ENCODE data around the gene MST1R.
A peak's percentile ranks its signal among the peaks of the same experiment; 100 is the strongest.
"Not testable (repeated sequence)": the region's sequence is repeated elsewhere in the genome, so short reads cannot be mapped to it uniquely, and the experiment has no call there.

MST1R gene

DNA sequence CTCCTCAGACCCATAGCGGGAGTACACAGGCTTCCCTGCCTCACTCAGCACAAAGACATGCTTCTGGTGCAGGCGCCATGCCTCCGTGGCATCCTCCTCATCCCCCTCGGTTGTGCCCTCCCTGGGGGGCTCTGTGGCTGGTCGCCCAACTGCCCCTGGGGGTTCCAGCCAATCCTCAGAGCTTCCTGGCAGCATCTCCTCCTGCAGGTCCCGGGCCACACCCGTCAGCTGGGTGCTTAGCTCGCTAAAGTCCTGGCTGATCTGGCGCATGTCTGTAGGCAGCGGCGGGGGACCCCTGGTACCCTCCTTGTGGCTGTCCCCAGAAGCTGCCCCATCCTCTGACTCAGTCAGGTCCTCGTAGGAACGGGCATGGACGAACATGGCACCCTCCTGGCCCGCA is 7.9 kb upstream of the MST1R start:
- DNase-seq (ENCODE audit: low spot score) = no peak

DNA sequence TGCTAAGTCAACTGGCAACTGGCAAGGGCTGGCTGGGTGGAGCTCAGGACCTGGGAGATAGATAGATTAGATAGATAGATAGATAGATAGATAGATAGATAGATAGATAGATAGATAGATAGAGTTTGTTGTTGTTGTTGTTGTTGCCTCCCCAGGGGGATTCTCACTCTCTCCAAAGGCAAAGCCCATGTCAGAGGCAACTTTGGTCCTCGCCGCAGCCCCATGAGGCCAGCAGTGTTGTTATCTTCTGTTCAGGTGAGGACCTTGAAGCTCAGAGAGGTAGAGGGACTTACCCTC is 7.4 kb upstream of the MST1R start:
- DNase-seq (ENCODE audit: low spot score) = no peak

DNA sequence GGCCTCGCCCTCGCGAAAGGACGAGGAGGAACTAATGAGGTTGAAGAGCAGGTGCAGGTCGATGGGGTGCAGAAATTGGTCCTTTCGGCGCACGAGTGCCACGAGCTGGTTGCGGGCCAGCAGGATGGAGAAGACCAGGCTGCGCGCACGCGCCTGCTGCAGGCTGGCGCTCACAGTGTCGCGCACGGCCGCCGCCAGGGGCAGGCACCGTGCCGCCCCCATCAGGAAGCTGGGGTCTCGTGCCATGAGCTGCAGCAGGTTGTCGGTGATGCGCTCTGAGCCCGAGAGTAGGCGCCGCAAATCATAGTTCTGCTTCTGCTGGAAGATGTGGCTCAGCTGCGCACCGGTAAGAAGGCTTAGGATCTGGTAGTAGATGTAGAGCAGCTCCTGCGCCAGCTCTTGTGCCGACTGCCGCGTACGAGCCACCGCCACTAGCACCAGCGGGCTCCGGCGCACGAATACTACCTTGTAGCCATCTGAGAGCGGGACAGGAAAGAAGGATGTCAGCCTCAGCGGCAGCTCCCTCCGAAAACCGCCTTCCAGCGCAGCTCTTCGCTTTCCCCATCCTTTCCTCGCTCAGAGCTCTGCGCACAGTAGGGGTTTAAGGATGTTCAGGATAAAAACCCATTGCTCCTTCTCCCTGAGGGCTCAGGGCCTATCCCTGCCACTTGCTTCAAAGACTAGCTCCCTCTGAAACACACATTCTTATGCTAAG is 6.9 kb upstream of the MST1R start:
- no peak for DNase-seq (ENCODE audit: low spot score)

DNA sequence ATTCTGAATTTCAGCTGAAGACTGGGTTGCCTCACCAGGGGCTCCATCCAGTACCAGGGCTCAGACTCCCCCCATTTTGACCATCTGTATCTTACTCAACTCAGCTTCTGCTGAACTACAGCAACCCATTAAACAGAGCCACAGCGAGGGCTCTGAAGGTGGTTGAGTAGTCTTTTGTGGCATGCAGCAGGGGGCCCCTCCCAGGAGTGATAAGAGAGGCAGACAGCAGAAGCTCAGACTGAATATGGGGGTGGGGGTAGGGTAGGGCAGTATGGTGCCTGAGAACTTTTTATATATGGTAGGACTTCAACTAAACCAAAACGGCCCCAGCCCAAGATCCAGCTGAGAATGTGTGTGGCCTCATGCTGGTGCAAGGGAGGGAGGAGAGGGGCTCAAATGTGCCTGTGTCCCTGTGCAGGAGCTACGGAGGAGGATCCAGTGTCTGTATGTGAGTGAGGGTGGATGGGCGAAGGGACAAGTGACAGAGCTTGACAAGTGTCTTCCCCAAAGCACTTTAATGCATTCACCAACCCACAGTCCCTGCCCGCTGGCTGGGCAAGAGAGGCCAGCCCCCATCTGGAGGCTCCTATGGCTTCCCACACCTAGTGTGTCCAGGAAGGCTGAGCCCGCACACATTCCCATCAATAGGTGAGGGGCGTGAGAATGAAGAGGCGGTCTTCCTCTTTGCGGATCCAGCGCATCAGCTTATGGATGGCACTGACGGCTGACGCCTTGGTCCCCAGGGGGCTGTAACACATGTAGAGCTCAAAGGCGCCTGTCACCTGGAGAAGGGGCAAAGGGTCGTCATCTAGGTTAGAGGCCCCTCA is 4.9 kb upstream of the MST1R start:
- no peak for DNase-seq (ENCODE audit: low spot score)

DNA sequence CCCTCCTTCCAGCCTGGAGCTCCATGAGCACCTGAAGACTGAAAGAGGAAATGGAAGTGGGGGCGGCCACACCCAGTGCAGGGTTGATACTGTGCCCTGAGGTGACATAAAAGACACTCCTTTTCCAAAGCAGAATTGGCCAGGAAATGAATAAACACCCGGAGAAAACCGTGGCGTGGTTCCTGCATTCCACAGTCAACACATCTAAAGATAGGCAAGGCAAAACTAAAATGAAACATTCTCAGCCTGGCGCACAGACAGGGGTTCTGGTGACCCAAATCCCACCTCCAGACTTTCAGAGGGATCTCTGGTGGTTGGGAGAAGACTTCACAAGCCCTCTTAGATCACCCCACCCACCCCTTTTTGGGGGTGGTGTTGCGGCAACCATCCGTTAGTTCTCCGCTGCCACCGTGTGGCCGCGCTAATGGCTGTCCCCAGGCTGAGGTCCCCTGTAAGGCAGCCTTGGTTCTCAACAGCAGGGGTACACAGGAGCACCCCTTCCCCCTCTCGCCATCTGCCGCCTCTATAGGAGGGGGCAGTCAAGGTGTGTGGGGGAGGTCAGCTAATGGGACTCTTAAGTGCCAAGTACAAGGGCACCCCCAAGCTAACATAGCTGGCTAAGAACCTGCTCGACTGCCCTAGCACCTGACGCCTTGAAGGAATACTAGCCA is 2.5 kb upstream of the MST1R start:
- DNase-seq (ENCODE audit: low spot score) = peak; percentile 77

DNA sequence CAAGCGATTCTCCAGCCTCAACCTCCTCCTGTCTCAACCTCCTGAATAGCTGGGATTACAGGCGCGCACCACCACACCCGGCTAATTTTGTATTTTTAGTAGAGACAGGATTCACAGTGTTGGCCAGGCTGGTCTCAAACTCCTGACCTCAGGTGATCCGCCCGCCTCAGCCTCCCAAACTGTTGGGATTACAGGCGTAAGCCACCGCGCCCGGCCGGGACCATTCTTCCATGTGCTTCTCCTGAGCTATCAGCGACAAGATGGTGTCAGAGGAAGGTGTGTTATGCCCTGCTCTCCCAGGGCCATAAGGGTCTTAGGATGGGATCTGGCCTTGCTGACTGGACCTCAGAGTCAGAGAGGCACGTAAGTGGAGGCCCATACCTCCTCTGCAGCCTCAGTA is 775 bp upstream of the MST1R start:
- not testable (repeated sequence) for DNase-seq (ENCODE audit: low spot score)

DNA sequence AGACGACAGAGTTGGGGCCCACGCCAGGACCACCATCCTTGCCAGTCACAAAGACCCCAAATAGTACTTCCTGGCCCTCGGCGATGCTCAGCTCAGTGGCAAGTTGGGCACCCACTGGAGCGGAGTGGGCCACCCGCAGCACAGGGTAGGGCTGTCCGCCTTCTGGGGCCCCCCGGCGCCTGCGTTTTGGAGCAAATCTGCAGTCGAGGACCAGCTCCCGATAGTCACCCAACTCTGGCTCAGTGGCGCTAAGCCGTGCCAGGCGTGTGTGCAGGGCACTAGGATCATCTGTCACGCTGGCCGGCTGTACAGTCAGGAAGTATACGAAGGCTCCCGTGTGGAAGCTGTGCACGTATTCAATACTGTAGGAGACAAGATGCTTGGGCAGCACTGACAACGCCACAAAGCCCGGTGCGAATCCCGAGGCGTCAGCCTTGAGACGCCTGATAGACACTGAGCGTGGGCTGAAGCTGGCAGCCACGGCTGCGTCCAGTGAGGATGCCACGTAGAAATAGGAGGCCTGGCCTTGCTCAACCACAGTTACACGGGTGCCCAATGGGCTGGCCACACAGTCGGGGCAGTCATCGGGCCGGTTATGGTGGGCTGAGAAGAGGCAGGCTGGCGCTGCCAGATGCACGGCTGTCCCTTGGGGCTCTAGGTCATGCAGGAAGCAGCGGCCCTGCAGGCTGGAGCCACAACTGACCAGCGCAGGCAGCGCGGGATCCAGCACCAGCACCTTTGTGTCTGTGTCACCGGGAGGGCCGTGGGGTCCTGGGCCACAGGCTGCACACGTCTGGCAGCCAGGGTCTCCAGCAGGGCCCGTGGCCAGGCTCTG is 945 bp downstream of the MST1R start:
- DNase-seq (ENCODE audit: low spot score) = no peak

DNA sequence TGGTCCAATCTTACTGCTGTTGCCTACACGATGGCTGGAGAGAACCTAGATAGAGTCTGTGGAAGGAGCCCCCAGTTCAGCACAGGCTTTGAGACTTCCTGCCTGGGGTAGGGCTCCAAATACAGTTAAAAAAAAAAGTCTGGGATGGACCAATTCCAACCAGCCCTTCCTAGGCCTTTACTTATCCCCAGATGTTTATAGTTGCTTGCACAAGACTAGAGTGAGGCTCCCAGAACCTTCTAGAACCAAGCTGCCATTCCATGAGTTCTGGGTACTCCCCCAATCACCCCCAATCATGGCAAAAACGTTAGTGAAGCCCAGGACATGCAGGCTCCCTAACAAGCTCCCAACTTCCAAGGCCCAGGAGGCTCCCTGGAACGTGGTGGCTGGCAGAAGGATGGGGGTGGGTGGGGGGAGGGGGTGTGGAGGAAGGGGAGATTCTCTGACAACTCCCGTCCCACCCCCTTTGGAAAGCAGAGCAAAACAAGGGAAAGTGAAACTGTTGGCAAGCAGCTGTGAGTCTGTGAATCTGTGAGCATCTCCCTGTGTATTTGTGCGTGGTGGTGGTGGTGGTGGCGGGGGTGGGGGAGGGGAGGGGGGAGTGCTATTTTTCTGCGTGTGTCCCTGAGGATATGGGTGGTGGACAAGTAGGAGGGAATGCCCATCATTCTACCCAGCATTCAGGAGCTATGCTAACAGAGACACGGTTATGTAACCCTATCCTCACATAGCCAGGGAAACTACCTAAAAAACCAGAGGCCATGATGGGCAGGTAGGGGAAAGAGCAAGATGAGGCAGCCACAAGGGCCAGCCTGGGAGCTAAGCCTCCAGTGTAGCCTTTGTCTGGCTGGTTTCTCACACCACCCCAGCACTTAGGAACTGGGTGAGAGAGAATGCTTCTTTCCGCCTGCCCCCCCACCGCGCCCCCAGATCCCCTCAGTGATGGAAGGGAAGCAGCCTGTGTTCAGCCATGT is 2.0 kb downstream of the MST1R start:
- DNase-seq (ENCODE audit: low spot score) = no peak

DNA sequence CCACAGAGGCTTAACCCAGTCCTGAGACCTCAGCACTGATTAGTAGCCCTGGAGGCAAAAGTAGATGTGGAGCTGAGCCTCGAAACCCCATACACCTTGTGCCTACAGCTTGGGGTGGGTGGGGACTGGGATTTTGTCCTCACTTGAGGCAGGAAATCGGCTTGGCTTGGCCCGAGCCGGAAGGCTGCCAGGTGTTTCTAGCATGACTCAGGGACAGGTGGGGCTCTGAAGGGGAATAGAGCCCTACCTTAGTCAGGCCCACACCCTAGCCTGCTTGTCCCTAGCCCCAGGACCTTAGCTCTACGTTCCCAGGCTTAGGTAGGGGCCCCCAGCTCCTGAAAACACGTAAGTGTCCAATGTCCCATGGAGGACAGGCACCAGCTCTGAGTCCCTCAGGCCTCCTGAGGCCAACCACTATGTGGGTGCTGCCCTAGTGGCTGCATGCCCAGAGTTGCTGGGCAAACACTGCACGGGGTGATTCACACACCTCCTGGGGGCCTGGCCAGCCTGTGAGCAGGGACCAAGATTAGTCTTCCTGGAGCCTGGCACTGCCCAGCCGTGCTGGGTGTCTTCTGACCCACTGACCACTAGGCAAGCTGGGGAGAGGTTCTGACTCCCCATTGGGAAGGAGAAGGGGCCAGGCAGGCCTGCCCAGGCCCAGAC is 3.1 kb downstream of the MST1R start:
- no peak for DNase-seq (ENCODE audit: low spot score)

DNA sequence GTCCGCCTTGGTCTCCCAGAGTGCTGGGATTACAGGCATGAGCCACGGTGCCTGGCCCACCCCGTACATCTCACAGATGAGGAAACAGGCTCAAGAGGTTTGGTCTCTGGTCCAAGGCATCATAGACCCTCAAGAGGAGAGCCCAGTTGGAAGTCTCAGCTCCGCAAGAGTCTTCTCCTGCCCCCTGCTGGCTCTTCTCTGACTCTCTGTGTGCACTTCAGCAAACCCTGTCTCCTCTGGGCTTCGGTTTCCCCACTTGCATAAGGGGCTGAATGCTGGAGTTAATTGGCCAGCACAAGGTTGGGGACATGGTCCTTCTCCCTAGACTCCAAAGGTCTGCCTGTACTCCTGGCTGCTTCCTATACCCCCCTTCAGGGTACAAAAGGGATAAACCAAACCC is 3.9 kb downstream of the MST1R start:
- DNase-seq (ENCODE audit: low spot score) = peak; percentile 53

DNA sequence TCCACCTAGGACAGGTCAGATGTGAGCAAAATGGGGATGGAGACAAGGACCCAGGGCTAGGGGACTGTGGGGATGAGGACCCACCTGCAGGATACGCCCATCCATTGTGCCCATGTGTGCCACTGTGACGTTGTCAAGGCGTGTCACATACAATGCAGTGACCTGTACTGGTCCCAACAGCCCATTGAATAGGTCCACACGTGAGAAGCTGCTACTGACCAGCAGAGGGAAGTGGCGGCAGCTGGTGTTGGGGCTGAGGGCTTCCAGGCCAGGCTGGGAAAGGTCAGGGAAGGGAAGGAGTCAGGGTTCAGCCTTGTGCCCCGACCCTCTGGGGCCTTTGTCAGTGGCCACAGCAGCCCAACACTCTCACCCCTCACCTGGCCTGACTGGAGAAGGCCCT is 4.7 kb downstream of the MST1R start:
- DNase-seq (ENCODE audit: low spot score) = no peak

DNA sequence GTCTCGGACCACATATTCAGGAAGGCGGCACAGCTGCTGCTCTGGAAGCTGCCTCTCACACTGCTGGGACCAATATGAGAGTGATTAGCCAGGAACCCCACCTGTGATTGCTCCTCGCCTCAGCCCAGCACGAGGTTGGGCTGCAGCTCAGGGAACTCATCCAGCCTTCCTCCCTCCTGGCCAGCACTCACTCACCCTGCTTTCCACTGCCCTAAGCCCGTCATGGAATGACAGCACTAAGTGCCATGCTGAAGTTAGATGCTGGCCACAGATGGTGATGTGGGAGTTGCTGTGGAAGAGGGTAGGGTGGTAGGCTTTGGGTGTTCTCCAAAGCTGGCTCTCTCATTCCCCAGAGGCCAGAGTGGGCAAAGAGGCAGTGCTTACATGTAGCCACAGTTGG is 7.3 kb downstream of the MST1R start:
- DNase-seq (ENCODE audit: low spot score) = no peak

DNA sequence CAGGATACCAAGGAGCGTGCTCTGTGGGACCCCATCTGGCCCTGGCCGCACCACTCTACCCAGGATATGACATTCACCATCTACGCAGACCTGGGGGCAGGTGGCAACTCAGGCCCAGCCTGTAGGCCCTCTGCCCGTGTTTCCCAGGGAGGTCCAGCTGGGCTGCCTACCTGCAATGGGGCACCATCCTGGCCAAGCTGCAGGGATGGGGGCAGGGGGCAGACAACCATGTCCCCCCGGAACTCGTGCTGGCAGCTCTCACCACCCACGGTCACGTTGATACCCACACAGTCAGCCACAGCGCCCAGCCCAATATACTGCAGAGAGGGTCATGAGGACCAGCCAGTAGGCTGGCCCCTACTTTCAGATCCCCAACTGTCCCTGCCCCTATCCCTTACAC is 7.9 kb downstream of the MST1R start:
- DNase-seq (ENCODE audit: low spot score) = no peak

DNA sequence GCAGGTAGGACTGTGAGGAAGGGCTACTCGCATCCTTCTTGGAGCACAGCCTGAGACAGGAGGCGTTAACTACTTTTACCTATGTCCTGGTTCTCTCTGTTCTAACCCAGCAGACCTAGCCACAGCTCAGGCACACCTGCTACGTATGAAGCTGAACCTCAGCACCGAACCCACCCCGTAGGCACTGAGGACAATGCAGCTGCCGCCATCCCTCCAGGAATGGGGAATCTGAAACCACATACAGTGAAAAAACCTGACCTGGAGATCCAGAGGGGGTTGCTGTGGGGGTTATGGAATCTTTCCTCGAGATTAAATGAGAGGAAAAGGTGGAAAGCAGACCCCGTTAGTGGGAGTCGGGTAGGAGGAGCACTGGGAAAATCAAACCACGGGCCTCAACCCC is 14.4 kb downstream of the MST1R start:
- DNase-seq (ENCODE audit: low spot score) = no peak

DNA sequence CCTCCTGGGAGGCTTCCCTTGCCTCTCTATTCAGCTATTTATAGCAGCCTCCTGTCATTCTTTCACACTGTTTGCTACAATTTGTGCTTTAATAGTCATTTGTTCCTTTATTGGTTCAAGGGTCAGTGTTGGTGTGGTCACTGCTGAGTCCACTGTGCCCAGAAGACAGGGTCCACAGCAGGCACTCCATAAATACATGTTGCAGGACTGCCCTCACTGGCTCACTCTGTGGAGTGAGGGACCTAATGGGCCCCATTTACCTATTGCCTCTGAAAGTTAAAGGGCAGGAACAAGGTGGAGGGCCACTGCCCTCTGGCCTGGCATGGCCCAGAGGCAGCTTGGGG is 16.8 kb downstream of the MST1R start:
- no peak for DNase-seq (ENCODE audit: low spot score)

DNA sequence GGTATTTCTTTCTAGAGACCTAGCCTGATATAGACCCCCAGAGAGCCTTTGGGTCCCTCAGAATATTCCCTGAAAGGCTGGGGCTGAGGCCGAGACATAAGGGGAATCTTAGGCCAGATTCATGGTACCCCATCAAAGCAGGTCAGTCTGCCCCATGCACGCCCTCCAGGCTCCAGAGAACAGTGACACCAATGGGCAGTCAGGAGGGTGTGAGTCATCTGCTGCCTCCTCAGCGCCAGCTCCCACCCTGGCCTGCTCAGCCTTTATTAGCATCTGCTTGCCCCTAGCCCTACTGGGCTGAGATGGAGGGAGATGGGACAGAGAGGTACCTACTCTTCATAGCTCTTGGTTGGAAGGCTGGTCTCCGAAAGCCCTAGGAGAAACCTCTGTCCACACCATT is 19.7 kb downstream of the MST1R start:
- no peak for DNase-seq (ENCODE audit: low spot score)

DNA sequence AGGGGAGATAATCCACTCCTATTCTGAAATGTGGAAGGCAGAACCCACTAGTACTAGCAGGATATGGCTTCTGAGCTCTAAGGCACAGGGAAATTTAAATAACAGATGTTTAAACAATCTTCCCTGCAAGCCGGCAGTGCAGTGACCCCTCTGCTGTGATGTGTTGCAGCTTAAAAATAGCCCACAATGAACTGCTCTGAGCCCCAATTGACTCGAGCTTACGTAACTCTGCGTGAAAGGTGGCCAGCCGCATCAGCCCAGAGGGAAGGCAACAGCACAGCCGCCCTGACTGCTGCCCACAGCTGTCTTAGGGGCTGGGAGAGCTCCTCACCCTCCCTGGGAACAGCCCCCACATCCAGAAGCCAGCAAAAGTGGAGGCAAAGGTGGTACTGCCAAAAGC is 21.5 kb downstream of the MST1R start:
- DNase-seq (ENCODE audit: low spot score) = no peak

DNA sequence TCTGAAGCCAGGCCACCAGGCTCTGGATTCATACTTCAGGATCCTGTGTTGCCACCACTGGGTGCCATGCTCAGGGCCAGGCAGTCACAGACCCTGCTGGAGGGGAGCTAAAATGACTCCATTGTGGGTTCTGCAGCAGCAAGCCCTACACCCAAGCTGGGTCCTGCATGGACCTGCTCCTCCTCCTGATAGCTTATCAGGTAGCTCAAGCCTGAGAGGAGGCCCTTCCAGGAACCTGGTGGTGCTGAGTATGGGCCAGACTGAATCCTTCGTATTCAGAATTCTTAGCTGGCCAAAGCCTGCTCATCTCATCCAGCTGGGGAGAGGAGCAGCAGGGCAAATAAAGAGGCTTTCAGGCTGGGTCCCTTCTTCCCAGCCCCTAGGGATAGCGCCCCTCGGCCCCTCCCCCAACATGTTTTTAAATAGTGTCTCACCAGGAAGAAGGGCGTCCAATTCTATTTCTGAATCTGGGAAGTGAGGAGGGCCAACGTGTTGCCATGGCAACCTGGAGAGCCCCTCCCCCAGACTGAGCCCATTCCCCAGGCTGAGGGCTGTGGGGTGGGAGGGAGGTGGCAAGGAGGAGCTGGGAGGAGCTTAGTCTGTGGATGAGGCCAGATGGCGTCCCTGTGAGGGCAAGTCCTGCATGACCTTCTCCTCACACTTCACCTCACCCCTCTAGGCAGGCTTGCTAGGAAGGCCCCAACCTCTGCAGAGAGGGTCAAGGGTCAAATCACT is 22.9 kb downstream of the MST1R start:
- no peak for DNase-seq (ENCODE audit: low spot score)

DNA sequence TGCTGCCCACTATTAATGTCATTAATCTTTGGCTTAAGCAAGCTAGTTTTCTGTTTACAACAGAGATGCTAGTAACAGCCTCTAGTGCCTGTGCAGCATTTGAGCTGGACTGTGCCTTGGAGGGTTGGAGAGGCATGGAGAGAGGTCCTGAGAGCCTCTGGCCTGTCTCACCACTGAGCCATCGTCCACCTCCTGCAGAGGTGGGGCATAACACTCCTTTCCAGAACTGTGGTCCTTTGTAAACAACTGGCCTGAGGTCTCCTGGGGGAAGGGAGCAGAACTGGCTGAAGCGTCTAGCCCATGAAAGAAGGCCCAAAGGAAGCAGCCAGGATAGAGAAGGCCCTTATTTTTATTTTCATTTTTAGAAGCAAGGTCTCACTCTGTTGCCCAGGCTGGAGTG is 24.0 kb downstream of the MST1R start:
- no peak for DNase-seq (ENCODE audit: low spot score)

DNA sequence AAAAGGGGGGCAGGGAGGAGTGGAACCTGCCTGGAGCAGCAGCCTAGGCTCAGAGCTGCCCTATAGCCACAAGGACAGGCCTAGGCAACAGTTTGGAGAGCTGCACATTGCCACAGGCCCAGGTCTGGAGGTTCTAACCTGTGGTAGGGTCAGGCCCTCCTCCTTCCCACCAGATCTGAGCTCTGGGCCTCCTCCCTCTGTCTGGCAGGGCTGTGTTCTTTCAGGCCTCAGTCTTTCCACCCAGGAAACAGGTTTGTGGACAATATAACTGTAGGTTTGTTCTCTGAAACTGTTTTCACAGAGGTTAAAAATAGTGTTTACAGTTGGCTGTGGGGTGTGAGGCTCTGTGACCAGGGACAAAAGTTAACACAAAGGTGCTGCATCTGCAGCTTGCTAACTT is 25.0 kb downstream of the MST1R start:
- no peak for DNase-seq (ENCODE audit: low spot score)

Measured in HuH-7 (cell line).